NCI-H345 (cell line): ENCODE results near the gene OLIG2.
A peak's percentile ranks its signal among the peaks of the same experiment; 100 is the strongest.

Experiments
- DNase-seq: peaks from one replicate; lab custom pipeline; 2025; lab: John Stamatoyannopoulos, UW

OLIG2 gene

GRCh38 chr21:33025489-33026442 lies at the start of gene OLIG2:
TSS of gene OLIG2 (plus strand) at chr21:33025935. CDS start at chr21:33026863, 928 bp downstream.
- peak; percentile 71 for DNase-seq

GRCh38 chr21:32976791-32977190 lies 48.9 kb upstream of the OLIG2 start:
- DNase-seq, result no peak

- DNase-seq, result no peak
Observed at GRCh38 chr21:32977216-32977615, 48.5 kb upstream of the OLIG2 start.

- no peak for DNase-seq
Observed at GRCh38 chr21:32978331-32979270, 47.1 kb upstream of the OLIG2 start.

GRCh38 chr21:32979598-32980268 lies 46.0 kb upstream of the OLIG2 start:
- no peak for DNase-seq

GRCh38 chr21:32981096-32981495 lies 44.6 kb upstream of the OLIG2 start:
- DNase-seq, result no peak

GRCh38 chr21:32990666-32991065 lies 35.1 kb upstream of the OLIG2 start:
- DNase-seq, result no peak

GRCh38 chr21:32991361-32991760 lies 34.4 kb upstream of the OLIG2 start:
- DNase-seq, result no peak

GRCh38 chr21:32993894-32994293 lies 31.8 kb upstream of the OLIG2 start:
- DNase-seq, result no peak

- peak; percentile 4 for DNase-seq
Observed at GRCh38 chr21:32994305-32994704, 31.4 kb upstream of the OLIG2 start.

- DNase-seq, result no peak
Observed at GRCh38 chr21:33007747-33008146, 18.0 kb upstream of the OLIG2 start.

- no peak for DNase-seq
Observed at GRCh38 chr21:33008333-33009051, 17.2 kb upstream of the OLIG2 start.

- DNase-seq, result no peak
Observed at GRCh38 chr21:33010931-33011330, 14.8 kb upstream of the OLIG2 start.

GRCh38 chr21:33011462-33011861 lies 14.3 kb upstream of the OLIG2 start:
- no peak for DNase-seq

GRCh38 chr21:33013626-33014025 lies 12.1 kb upstream of the OLIG2 start:
- DNase-seq, result no peak

GRCh38 chr21:33014331-33014730 lies 11.4 kb upstream of the OLIG2 start:
- DNase-seq, result no peak

- DNase-seq, result no peak
Observed at GRCh38 chr21:33015096-33015495, 10.6 kb upstream of the OLIG2 start.

GRCh38 chr21:33015756-33016155 lies 10.0 kb upstream of the OLIG2 start:
- no peak for DNase-seq

GRCh38 chr21:33018707-33019465 lies 6.8 kb upstream of the OLIG2 start:
- no peak for DNase-seq

GRCh38 chr21:33019516-33019884 lies 6.2 kb upstream of the OLIG2 start:
- DNase-seq, result no peak
